Immature natural killer cell (primary cell): ENCODE measurements around the gene MPND. TPM values are rescaled to one million over a fixed set of nuclear protein-coding genes. Genes with fewer than 3 reads are reported as not detected.
"Not testable (repeated sequence)": the region's sequence is repeated elsewhere in the genome, so short reads cannot be mapped to it uniquely, and the experiment has no call there.

ENCODE experiments used
- DNase-seq, 3 donors: peaks; one replicate each; pipeline ENCODE4 v3.0.0; 2022; ENCODE audit warnings: mixed read lengths in 1 of 3
- H3K27ac Mint-ChIP-seq, 6 donors: one replicate each; pipeline ENCODE4 v1.8.0; 2020; ENCODE audit warnings: mixed read lengths in 6 of 6, mild to moderate bottlenecking in 5 of 6, inconsistent platforms in 4 of 6, moderate library complexity in 3 of 6
- H3K27me3 Mint-ChIP-seq, 3 donors: one replicate each; pipeline ENCODE4 v1.8.0; 2020 to 2021; ENCODE audit warnings: low read depth in 3 of 3, mild to moderate bottlenecking in 3 of 3, mixed read lengths in 3 of 3, moderate library complexity in 3 of 3, inconsistent platforms in 1 of 3
- H3K36me3 Mint-ChIP-seq, 3 donors: one replicate each; pipeline ENCODE4 v1.8.0; 2020; ENCODE audit warnings: mixed read lengths in 3 of 3, inconsistent platforms in 2 of 3, mild to moderate bottlenecking in 2 of 3
- H3K4me1 Mint-ChIP-seq, 2 donors: one replicate each; pipeline ENCODE4 v1.8.0; 2020; ENCODE audit warnings: inconsistent platforms in 2 of 2, mild to moderate bottlenecking in 2 of 2, mixed read lengths in 2 of 2, moderate library complexity in 1 of 2
- H3K4me3 Mint-ChIP-seq, 5 donors: one replicate each; pipeline ENCODE4 v1.8.0; 2020; ENCODE audit warnings: mild to moderate bottlenecking in 5 of 5, mixed read lengths in 5 of 5, inconsistent platforms in 3 of 5, moderate library complexity in 3 of 5
- H3K9me3 Mint-ChIP-seq, 6 donors: one replicate each; pipeline ENCODE4 v1.8.0; 2020; ENCODE audit warnings: mild to moderate bottlenecking in 6 of 6, mixed read lengths in 6 of 6, inconsistent platforms in 4 of 6, moderate library complexity in 3 of 6
- polyA plus RNA-seq, 3 donors: library from polyadenylated mRNA; unstranded; fragments of 300-500 nt; fragmentation: Illumina TruSeq; gene quantifications; one replicate each; pipeline ENCODE4 v1.2.3, GENCODE V29; 2021

Gene MPND
- polyA plus RNA-seq, 3 donors from 2014 or later, result 9.0 to 13.4 (median 11.3) TPM

DNA sequence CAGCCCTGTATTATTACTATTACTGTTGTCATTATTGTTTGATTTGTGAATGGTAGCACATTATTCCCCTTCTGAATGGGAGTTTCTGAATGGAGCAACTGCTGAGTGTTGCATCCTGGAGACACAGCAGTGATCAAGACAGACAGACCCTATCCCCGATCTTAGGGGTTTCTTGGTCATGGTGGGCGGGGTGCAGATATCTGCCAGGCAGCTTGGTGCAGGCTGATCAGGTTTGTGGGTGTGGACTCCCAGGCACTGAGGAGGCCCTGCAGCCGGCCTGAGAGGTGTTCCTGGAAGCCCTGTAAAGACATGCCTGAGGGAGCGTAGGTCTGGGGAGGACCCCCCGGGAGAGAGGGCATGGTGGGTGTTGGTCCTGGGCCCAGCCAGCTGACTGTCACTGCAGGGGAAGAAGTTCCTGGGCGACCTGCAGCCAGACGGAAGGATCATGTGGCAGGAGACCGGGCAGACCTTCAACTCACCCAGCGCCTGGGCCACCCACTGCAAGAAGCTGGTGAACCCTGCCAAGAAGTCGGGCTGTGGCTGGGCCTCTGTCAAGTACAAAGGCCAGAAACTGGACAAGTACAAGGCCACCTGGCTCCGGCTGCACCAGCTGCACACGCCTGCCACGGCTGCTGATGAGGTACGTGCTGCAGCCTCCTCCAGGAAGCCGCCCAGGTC, 2.1 kb downstream of the MPND start:
- Mint-ChIP-seq H3K27me3 (peaks cover 7 to 14% (median 10%) of the 10 kb centered on the region in 3 donors), H3K36me3 (peaks cover 0 to 4% (median 3%) of the 10 kb centered on the region in 3 donors), H3K27ac (peak overlapping the region in 2 of 6 donors; percentile 8 to 46), H3K4me1 (peaks cover 57 to 65% of the 10 kb centered on the region in 2 donors), H3K4me3 (peak overlapping the region; percentile 53 to 65 (median 61)), H3K9me3 (no peaks in the 10 kb centered on the region)
- no peak for DNase-seq

DNA sequence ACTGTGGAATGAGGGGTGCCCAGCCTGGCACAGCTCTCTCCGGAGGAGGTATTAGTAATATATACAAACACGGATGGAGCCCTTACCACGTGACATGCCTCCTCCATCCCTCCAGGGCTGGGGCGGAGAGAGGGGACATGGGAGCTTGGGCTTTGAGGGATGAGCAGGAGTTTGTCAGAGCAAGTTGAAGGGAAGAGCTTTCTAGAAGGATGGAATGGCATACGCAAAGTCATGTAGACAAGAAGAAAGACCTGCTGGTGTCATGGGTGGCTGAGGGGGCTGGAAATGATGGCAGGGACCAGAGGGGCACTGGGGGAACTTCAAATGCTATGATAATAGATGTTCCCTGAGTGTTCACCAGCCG, 2.6 kb downstream of the MPND start:
- Mint-ChIP-seq H3K27me3 (peaks cover 7 to 14% (median 10%) of the 10 kb centered on the region in 3 donors), H3K36me3 (peaks cover 0 to 4% (median 3%) of the 10 kb centered on the region in 3 donors), H3K4me3 (peak overlapping the region; percentile 47 to 62 (median 50)), H3K9me3 (no peaks in the 10 kb centered on the region), H3K4me1 (peaks cover 60 to 66% of the 10 kb centered on the region in 2 donors), H3K27ac (peak overlapping the region in 2 of 6 donors; percentile 7 to 84)
- DNase-seq, result no peak

DNA sequence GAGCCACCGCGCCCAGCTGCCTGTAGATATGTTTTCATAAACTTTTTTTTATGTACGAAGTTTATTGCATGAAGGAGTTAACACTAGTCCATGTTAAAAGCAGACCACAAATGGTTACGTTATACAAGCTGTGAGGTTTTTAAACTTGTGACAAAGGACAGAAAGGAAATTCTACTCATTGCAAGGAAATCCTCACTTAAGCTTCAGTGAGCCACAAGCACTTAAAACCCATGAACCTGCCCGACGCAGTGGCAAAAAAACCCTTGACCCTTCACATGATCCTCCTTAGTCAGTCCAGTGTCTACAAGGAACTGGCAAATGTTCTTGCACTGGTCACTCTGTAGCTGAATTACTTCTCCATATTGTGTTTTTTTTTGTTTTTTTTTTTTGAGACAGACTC, 4.2 kb downstream of the MPND start:
- peaks cover 7 to 11% (median 11%) of the 10 kb centered on the region in 3 donors for H3K27me3 Mint-ChIP-seq
- peaks cover 53 to 61% of the 10 kb centered on the region in 2 donors for H3K4me1 Mint-ChIP-seq
- H3K36me3 Mint-ChIP-seq, result peaks cover 0 to 4% (median 3%) of the 10 kb centered on the region in 3 donors
- peak; percentile 54 to 62 (median 60) for DNase-seq
- peak overlapping the region; percentile 81 to 93 (median 88) for H3K27ac Mint-ChIP-seq
- no peaks in the 10 kb centered on the region for H3K9me3 Mint-ChIP-seq
- H3K4me3 Mint-ChIP-seq, result peak overlapping the region; percentile 69 to 83 (median 74)

DNA sequence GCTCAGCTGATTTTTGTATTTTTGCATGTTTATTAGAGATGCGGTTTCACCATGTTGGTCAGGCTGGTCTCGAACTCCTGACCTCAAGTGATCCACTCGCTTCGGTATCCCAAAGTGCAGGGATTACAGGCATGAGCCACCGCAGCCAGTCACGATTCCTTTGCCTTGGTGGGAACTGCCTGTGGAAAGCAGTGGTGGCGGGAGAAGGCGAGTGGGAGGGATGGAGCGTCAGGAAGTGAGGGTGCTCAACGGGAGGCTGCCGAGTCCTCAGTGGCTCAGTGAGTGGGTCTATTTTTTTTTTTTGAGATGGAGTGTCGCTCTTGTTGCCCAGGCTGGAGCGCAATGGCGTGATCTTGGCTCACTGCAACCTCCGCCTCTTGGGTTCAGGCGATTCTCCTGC, 5.9 kb downstream of the MPND start:
- not testable (repeated sequence) for H3K4me3 Mint-ChIP-seq
- peak overlapping the region in 1 of 6 donors; percentile 73 for H3K27ac Mint-ChIP-seq

DNA sequence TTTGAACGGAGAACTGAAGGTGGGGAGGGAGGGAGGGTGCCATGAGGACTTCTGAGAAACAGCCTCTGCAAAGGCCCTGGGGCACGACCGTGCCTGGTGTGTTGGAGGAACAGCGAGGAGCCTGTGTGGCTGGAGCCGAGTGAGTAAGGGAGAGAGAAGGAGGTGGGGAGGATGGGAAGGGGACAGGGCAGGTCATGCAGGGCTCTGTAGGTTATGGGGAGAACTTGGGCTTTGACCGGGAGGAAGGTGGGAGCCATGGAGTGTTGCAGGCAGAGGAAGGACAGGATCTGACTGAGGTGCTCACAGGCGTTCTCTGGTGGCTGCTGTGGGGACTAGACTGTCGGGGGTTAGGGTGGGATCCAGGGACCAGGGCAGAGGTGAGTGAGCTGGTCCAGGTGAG, 6.7 kb downstream of the MPND start:
- H3K27ac Mint-ChIP-seq, result peak overlapping the region in 2 of 6 donors; percentile 72 to 73
- H3K36me3 Mint-ChIP-seq, result peaks cover 0 to 4% (median 3%) of the 10 kb centered on the region in 3 donors

More for the DNA sequence above, 5.9 kb downstream of the MPND start:
- H3K9me3 Mint-ChIP-seq, H3K27me3 Mint-ChIP-seq, H3K36me3 Mint-ChIP-seq, DNase-seq: not testable (repeated sequence)
- peaks cover 48 to 54% of the 10 kb centered on the region in 2 donors for H3K4me1 Mint-ChIP-seq

DNA sequence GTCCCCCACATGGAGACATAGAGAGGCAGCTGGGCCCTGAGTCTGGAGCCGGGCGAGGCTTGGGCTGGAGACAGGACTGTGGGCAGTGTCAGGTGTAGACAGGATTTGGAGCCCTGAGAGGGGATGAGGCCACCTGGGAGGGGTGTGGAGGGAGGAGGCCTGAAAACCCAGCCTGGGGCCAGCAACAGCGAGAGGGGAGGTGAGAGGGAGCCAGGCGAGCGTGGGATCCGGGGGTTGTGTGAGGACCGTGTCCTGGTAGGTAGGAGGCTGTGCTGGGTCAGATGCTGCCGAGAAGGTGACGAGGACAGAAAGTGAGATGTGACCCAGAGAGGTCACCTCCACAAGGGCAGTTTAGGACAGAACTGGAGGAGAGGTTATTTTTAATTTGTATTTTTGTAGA, 7.4 kb downstream of the MPND start:
- Mint-ChIP-seq H3K4me1 (peaks cover 41 to 46% of the 10 kb centered on the region in 2 donors), H3K4me3 (no peak overlapping the region), H3K9me3 (no peaks in the 10 kb centered on the region), H3K36me3 (peaks cover 0 to 4% (median 3%) of the 10 kb centered on the region in 3 donors), H3K27me3 (peaks cover 2 to 5% (median 4%) of the 10 kb centered on the region in 3 donors), H3K27ac (peak overlapping the region in 1 of 6 donors; percentile 53)
- DNase-seq, result no peak

More for the DNA sequence above, 6.7 kb downstream of the MPND start:
- Mint-ChIP-seq H3K9me3 (no peaks in the 10 kb centered on the region), H3K4me1 (peaks cover 47 to 52% of the 10 kb centered on the region in 2 donors), H3K27me3 (peaks cover 2 to 5% (median 4%) of the 10 kb centered on the region in 3 donors), H3K4me3 (peak overlapping the region in 1 of 5 donors; percentile 70)
- no peak for DNase-seq

DNA sequence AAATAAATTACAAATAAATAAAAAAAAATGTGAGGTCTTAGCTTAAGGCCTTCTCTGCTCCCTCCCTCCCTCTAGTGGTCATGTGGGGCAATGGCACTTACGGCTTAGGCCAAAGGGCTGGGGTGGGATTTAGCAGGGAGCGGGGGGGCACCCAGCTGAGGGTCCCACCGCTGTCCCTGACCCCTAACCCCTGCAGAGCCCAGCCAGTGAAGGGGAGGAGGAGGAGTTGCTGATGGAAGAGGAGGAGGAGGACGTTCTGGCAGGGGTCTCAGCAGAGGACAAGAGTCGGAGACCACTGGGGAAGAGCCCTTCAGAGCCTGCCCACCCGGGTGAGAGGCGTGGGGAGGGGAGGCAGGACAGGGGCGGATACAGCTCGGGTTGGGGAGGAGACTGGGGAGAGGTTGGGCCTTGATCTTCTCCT, 9.3 kb downstream of the MPND start:
- DNase-seq, result peak; percentile 58 to 66 (median 66)
- Mint-ChIP-seq H3K27ac (peak overlapping the region in 2 of 6 donors; percentile 45 to 75), H3K9me3 (no peaks in the 10 kb centered on the region)

DNA sequence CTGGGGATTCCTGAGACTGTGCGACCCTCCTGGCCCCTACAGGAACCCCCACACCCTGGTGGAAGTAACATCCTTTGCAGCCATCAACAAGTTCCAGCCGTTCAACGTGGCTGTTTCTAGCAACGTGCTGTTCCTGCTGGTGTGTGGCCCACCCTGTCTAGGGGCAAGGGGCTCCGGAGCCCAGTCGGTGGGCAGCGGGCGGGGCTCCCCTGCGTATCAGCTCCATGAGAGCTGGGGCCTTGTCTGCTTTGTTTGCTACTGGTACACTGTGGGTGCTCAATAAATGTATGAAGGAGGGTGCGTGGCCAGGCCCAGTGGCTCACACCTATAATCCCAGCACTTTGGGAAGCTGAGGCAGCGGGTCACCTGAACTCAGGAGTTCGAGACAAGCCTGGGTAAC, 10.9 kb downstream of the MPND start:
- DNase-seq, result no peak
- peaks cover 13 to 16% of the 10 kb centered on the region in 2 donors for H3K4me1 Mint-ChIP-seq
- H3K4me3 Mint-ChIP-seq, result no peak overlapping the region
- H3K27ac Mint-ChIP-seq, result no peak overlapping the region
- H3K36me3 Mint-ChIP-seq, result no peaks in the 10 kb centered on the region
- peaks cover 0 to 2% (median 0%) of the 10 kb centered on the region in 3 donors for H3K27me3 Mint-ChIP-seq
- H3K9me3 Mint-ChIP-seq, result no peaks in the 10 kb centered on the region

More for the DNA sequence above, 9.3 kb downstream of the MPND start:
- H3K4me3 Mint-ChIP-seq, result no peak overlapping the region
- H3K27me3 Mint-ChIP-seq, result peaks cover 2 to 4% (median 2%) of the 10 kb centered on the region in 3 donors
- no peaks in the 10 kb centered on the region for H3K36me3 Mint-ChIP-seq
- H3K4me1 Mint-ChIP-seq, result peaks cover 24 to 27% of the 10 kb centered on the region in 2 donors

DNA sequence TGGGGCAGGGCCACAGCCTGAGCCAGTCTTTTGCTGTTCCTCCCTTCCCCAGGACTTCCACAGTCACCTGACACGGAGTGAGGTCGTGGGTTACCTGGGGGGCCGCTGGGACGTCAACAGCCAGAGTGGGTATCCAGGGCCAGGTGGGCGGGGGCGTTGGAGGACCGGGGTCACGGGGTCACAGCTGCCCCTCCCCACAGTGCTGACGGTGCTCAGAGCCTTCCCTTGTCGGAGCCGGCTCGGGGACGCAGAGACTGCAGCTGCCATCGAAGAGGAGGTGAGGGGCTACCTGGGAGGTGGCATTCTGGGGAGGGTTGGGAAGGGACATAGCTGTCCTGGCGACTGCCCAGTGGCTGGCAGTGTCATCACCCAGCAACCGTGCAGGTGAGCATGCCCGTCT, 11.5 kb downstream of the MPND start:
- Mint-ChIP-seq H3K36me3 (no peaks in the 10 kb centered on the region), H3K4me3 (no peak overlapping the region), H3K27ac (no peak overlapping the region), H3K4me1 (peaks cover 9 to 11% of the 10 kb centered on the region in 2 donors), H3K9me3 (no peaks in the 10 kb centered on the region), H3K27me3 (peaks cover 0 to 2% (median 0%) of the 10 kb centered on the region in 3 donors)
- no peak for DNase-seq

DNA sequence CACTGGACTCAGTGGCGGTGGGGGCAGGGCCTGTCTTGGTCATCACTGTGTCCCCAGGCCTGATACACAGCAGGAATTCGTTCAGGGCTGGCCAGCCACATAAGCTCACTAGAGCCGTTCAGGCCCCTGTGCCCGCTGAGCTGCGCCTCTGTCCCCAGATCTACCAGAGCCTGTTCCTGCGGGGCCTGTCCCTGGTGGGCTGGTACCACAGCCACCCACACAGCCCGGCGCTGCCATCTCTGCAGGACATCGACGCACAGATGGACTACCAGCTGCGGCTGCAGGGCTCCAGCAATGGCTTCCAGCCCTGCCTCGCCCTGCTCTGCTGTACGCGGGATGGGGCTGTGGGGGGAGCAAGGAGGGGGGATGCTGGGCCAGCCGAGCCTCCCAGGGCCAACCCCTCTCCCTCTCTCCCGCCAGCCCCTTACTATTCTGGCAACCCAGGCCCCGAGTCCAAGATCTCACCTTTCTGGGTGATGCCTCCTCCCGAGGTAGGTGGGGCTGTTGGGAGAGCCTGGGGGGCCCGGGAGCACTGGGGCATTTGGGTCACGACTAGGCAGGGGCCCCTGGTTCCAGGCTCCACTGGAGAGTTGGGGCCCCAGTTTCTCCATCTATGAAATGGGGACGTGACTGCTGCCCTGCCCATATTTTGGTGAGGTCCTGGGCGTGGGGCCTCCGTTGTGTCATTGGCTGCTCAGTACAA, 13.9 kb downstream of the MPND start:
- Mint-ChIP-seq H3K4me1 (peaks cover 0 to 2% of the 10 kb centered on the region in 2 donors), H3K27ac (no peak overlapping the region), H3K27me3 (peaks cover 0 to 2% (median 0%) of the 10 kb centered on the region in 3 donors), H3K9me3 (no peaks in the 10 kb centered on the region), H3K4me3 (no peak overlapping the region), H3K36me3 (peaks cover 0 to 3% (median 0%) of the 10 kb centered on the region in 3 donors)
- DNase-seq, result no peak

DNA sequence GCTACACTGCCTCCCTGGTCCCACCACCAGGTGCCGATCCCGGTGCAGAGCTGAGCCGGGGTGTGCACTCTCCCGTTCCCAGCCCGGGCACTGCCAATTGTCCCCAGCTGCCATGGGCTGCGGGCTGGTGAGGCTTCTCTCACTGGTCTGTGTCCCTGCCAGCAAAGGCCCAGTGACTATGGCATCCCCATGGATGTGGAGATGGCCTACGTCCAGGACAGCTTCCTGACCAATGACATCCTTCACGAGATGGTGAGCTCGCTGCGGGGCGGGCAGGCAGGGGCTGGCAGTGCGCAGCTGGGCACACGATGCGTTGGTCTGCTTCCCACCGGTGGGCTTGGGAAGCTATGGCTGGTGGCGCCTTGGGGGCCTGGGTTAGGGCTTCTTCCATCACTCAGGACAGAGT, 14.6 kb downstream of the MPND start:
- Mint-ChIP-seq H3K4me1 (no peaks in the 10 kb centered on the region), H3K36me3 (peaks cover 0 to 3% (median 0%) of the 10 kb centered on the region in 3 donors), H3K4me3 (no peak overlapping the region), H3K27ac (peak overlapping the region in 1 of 6 donors; percentile 39), H3K27me3 (peaks cover 0 to 2% (median 0%) of the 10 kb centered on the region in 3 donors), H3K9me3 (no peaks in the 10 kb centered on the region)
- DNase-seq, result no peak

DNA sequence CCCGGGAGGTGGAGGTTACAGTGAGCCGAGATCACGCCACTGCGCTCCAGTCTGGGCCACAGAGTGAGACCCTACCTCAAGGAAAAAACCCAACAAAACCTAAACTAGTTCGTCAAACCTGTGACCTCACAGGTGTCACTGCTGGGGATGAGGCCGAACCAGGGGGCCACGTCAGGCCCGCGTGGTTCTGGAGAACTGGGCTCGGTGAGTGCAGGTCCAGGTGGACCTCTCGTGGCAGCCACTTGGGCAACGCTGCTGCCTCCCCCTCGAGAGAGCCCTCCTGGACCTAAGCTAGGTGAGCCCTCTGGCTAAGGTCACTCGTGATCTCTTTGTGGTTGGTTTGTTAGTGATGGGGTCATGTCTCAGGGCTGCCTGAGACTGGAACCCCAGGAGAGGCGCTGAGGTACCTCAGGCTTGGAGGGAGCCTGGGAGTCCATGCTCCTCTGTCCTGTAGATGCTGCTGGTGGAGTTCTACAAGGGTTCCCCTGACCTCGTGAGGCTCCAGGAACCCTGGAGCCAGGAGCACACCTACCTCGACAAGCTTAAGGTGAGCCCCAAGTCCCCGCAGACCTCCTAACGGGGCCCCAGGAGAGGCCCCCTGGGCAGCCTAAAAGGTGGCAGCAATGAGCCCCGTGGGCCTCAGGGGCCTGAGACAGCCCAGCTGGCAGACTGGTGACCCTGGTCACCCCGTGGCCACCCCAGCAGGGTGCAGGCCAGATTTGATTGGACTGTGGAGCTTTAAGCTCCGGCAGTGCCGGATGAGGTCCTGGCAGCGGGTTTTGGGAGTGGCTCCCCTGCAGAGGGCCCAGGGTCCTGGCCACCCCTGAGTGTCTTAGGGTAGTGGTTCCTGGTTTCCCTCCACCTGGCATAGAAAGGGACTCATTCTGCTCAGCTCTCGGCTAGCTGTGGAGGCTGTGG, 15.6 kb downstream of the MPND start:
- H3K36me3 Mint-ChIP-seq, result peaks cover 0 to 3% (median 0%) of the 10 kb centered on the region in 3 donors
- DNase-seq, result no peak
- H3K4me3 Mint-ChIP-seq, result no peak overlapping the region
- no peaks in the 10 kb centered on the region for H3K9me3 Mint-ChIP-seq
- no peaks in the 10 kb centered on the region for H3K4me1 Mint-ChIP-seq
- no peak overlapping the region for H3K27ac Mint-ChIP-seq
- peaks cover 0 to 2% (median 0%) of the 10 kb centered on the region in 3 donors for H3K27me3 Mint-ChIP-seq

DNA sequence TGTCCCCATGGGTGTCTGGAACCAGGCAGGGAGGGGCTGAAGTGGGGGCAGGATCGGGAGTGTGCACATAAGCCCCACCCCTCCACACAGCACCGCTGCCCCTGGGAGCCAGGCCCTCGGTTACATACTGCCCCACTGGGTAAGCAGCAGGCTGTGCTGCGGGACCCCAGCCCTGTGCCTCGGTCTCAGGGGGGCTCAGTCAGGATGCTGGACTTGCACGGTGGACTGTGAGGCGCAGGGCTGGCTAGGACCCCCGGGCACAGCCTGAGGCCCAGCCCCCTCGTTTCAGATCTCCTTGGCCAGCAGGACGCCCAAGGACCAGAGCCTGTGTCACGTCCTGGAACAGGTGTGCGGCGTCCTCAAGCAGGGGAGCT, 16.3 kb downstream of the MPND start:
- Mint-ChIP-seq H3K4me3 (no peak overlapping the region), H3K27ac (no peak overlapping the region), H3K4me1 (no peaks in the 10 kb centered on the region), H3K36me3 (peaks cover 0 to 3% (median 0%) of the 10 kb centered on the region in 3 donors), H3K27me3 (peaks cover 0 to 2% (median under 1%) of the 10 kb centered on the region in 3 donors), H3K9me3 (no peaks in the 10 kb centered on the region)
- DNase-seq, result no peak
